ENCODE data around the gene RBM17.
A peak's percentile ranks its signal among the peaks of the same experiment; 100 is the strongest.
"Not testable (repeated sequence)": the region's sequence is repeated elsewhere in the genome, so short reads cannot be mapped to it uniquely, and the experiment has no call there.

RBM17 gene, protein sequence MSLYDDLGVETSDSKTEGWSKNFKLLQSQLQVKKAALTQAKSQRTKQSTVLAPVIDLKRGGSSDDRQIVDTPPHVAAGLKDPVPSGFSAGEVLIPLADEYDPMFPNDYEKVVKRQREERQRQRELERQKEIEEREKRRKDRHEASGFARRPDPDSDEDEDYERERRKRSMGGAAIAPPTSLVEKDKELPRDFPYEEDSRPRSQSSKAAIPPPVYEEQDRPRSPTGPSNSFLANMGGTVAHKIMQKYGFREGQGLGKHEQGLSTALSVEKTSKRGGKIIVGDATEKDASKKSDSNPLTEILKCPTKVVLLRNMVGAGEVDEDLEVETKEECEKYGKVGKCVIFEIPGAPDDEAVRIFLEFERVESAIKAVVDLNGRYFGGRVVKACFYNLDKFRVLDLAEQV

DNA sequence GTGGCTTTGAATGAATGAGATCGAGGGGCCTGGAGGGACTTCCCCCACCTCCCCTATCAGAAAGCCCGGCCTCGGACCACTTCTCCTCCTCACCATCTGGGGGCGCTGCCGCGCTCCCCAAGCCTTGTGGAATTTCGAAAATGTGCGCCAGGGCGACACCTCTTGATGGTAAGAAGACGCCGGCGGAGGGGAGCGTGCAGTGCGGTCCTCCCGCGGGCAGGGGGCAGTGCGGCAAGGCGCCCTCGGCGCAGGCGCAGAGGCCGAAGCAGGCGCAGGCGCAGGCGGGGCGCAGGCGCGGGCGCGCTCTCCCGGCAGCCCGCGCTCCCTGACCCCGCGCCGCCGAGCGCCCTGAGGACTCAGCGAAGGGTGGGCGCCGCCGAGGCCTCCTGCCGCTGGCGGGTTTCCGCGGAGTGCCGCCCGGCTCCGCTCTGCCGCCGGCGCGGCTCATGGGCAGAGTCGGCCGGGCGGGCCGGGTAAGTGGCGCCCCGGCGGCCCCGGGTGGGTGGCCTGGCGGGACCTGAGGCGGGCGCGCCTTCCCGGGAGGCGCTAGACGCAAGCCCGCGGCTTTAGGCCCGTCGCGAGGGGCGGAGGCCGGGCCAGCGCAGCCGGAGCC is at the start of gene RBM17:
Gene RBM17 (plus strand): TSS at position 314 of the 613 bp plus-strand sequence. CDS start 8,032 bp downstream, outside the sequence.
- peak; percentile 91 for DNase-seq (ENCODE audit: low read depth, low spot score)

DNA sequence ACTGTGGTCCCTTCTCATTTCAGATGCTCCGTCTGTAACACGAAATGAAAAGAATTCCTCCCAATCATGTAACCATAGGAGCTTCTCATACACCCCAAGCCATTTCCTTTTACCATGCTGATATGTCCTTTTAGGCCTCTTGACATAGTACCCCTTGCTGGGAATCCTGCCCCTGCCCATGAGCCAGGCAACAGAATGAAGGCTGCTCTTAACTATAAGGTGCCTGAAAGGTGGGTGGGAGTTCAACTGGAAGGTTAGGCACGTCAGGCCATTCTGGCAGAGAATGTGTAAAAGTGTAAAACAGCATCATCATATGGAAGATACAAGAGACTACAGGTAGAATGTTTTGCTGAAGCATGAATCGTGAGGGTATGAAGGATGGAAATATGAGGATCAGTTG is 49.1 kb upstream of the RBM17 start:
- DNase-seq (ENCODE audit: low read depth, low spot score), result no peak

DNA sequence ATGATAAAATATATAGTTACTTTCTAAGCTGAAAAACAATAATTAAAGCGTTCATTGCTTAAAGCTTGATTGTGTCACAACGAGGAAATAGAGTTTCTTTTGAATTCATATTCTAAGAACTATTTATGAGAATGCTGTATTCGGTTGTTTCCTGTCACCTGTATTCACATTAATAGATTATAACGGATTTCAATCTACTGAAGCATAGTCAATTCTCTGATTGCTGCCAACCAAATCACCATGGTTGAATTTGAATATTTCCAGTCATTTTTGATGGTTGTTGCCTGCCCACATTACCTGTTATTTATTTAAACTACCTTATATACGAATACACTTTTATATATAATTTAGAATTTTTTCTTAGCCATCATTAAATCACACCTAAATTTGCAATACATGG is 48.6 kb upstream of the RBM17 start:
- no peak for DNase-seq (ENCODE audit: low read depth, low spot score)

DNA sequence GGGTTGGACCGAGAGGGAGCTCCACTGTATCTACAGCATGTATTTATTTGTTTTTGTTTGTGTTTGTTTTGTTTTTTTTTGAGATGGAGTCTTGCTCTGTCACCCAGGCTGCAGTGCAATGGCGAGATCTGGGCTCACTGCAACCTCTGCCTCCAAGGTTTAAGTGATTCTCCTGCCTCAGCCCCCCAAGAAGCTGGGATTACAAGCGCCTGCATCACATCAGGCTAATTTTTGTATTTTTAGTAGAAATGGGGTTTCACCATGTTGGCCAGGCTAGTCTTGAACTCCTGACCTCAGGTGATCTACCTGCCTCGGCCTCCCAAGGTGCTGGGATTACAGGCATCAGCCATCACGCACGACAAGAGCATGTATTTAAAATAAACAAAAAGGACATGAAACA is 45.5 kb upstream of the RBM17 start:
- not testable (repeated sequence) for DNase-seq (ENCODE audit: low read depth, low spot score)

DNA sequence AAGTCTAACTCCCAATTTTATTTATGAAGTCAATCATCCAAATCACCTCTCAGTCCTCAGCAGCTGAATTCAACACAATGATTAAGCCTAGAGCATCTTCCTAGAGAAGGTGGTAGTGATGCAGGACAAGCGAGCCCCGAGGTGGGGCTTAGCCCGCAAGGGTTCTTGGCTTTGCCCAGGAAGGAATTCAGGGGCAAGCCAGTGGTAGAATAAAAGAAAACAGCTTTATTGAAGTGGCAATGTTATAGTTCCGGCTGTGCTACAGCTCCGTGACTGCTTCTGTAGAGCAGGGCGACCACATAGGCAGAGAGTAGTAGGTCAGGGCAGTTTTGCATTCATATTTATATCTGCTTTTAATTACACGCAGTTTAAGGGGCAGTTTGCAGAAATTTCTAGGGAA is 44.8 kb upstream of the RBM17 start:
- no peak for DNase-seq (ENCODE audit: low read depth, low spot score)

DNA sequence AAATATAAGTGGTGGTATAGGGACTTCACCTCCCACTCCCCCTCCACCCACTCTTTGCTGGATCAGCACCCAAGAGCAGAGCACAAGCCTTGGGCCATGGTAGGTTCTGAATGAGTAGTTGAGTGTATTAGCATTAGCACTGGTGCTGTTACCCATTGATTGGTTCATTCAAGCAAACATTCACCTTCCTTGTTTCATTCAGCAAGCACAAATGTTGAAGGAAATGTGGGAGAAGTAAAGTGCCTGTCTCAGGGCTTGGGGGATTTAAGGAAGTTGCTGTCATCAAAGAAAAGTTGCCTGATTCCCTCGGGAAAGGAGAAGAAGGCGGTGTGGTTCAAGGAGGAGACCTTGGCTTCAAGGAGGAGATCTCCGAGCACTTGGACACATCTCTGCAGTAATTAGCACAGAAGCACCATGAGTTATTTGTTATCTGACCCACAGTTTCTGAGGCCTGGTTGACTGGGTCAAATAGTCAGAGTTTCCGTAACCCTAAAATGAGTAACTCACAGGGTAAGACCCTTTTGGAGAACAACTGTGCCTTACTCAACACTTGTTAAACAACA is 44.0 kb upstream of the RBM17 start:
- no peak for DNase-seq (ENCODE audit: low read depth, low spot score)

DNA sequence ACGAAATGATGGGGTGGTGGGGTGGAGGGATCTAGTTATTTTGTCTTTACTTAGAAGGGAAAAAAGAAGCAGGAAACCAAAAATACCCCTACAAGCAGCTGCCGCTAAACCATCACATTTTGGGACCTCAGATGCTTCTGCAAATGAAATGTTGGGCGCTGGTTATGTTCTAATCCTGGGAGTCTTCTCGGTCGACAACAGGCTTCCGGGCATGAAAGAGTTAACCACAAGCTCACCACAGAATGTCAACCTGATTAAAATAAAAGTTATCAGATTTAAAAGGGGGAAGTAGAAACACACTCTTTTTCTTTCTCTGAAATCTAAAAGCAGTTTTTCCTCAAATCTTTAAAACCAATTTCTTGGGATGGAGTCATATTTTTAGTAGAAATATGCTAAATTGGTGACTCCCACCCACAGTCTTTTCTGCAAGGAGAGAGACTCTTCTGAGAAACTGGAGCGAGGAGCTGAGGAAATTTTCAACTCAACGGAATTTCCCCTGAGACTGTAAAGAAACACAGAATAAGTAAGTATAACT is 43.5 kb upstream of the RBM17 start:
- DNase-seq (ENCODE audit: low read depth, low spot score), result no peak

DNA sequence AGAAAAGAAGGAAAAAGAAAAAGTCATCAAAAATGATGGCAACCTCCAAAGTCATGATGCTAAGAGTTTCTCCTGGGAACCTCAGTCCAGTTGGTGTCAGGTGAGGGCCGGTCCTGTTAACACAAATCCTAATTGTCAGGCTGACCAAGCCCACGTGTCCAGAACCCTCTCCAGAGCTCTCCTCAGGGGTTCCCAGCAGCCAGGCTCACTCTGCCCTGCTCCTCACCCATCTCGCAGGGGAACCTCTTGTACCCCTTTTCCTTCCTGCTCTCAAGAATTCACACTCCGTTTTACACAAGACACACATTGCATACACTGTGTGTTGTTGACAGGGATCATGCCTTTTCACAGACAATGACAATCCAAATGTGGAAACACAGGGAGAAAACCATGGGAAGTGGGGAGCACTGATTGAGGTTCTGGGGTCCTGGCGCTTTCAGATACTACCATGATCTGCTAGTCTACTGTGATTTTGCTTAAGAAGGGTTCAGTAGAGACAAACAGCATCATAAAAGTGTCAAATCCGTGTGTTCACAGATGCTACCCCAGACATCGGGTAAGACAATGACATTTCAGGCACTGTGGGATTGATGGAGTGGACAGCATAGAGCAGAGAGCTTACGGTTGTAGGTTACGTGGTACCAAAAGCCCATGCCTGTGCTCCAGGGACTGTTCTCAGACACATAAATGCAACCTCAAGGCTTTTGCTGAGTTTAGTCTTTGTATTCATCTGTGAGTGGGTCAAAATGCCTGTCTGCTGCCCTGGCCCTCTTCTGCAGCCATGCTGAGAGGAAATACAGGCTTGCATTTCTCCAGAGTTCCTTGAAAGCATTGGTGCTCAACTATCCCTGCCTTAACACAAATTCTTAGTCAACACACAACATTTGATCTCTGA is 42.7 kb upstream of the RBM17 start:
- no peak for DNase-seq (ENCODE audit: low read depth, low spot score)

DNA sequence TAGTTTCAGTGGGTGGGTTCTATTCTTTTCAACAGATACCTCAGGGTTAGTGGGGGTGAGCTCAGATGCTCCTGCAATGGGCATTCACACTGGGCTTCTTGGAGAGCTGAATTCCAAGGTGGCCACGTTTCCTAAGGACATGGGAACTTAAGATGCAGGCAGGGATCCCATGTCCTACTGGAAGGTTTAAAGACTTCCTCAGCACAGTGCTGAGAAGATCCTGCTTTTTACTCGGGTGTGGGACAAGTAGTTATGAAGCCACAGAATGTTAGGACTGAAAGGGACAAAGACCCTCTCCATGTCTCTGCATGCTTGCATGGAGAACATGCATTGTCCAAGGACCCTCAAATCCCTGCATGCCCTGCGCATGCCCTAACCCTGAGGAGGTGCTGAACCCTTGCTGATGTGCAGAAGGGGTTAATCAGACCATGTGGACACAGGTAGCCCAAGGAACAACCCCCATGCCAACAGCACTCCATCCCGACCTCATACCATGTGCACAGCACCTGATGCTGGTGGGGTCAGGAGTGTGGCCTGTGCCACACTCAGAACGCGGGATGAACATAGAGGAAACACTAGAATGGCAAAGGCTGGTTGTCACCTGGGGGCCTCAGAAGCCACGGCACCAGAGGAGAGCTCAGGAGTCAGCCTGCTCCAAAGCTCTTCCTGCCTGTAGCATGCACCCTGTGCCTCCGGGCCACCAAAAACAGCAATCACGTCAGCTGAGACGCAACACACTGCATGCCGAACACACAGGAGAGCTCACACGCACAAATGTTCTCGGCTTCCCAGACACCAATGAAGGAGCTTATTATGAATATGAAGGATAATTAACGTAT is 41.8 kb upstream of the RBM17 start:
- no peak for DNase-seq (ENCODE audit: low read depth, low spot score)

DNA sequence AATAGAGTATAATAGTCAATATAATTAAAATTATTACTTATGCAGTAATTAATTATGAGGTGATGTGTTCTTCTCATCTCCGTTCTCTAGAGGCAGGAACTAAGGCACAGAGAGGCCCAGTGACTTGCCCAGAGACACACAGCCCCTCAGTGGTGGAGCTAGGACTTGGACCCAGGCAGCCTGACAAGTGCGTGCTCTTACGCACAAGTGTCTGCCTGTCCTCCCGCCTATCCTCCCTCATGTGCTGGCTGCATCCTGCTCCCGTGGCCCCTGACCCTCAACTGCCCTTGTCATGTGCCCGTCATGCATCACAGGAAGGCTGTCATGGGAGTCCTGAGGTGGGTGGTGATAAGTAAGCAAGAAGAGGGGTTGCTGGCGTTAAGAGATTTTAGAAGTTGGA is 41.0 kb upstream of the RBM17 start:
- DNase-seq (ENCODE audit: low read depth, low spot score), result no peak

DNA sequence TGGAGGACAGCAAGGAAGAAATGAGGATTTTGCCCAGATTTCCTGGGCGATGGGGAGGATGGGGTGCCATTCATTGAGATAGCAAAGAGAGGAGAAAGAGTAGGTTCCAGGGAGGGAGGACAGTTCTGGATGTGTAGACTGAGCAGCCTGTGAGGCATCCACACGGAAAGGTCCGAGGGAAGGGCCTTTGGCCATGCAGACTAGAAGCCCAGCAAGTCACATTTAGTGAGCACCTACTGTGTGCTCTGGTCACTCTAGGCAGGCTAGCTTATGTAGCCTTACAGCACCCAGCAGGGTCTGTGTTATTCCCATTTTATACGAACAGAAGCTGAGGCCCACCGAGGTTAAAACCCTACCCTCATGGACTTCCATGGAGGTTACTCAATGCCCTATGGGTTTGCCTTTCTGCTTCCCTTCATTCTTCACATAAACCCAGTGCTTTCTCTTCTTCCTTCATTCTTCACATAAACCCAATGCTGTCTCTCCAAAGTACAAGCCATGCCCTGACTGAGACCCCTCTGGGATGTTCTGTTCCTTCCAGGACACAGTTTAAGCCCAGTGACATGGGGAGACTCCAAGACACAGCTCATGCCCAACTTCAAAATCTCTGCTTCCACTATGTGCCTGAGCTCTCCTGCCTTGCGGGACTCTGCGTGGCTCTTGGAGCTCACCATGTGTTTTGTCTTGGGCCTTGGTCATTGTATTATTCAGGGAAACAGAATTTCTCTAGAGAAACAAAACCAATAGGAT is 40.4 kb upstream of the RBM17 start:
- DNase-seq (ENCODE audit: low read depth, low spot score), result no peak

DNA sequence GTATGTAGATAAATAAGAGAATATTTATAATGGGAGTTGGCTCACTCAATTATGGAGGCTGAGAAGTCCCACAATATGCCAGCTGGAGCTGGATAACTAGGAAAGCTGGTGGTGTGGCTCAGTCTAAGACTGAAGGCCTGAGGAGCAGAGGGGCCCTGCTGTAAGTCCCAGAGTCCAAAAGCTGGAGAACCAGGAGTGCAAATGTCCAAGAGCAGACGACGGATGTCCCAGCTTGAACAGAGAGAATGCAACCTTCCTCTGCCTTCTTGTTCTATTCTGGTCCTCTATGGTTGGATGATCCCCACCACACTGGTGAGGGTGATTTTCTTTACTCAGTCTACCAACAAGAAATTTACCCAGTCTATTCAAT is 39.8 kb upstream of the RBM17 start:
- no peak for DNase-seq (ENCODE audit: low read depth, low spot score)

DNA sequence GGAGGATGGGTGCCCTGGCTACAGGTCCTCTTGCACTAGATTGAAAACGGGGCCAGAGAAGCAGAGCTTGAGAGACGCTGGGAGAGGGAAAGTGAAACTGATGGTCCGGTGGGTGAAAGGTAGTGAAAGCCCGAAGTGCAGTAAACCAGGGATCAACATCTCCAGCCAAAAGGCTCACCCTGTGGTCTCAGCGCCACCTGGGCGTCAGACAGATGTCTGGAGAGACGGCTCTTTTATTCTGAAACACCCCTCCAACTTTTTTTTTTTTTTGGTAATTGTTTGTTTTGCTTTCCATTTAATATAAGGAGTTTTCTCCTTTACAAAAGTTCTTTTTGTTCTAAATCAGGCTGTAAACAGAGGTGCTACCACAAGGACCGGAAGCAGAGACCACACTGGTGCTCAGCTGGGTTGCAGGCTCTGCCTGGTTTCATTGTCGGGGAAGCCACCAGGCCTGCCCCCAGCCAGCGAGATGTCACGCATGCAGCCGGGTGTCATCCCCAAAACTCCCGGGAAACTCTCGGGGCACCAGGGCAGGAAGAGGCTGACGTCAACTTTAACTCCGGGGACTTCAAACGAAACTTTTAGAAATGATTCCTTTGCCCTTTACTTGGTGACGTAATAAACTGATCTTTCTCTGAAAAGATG is 37.9 kb upstream of the RBM17 start:
- DNase-seq (ENCODE audit: low read depth, low spot score), result no peak

DNA sequence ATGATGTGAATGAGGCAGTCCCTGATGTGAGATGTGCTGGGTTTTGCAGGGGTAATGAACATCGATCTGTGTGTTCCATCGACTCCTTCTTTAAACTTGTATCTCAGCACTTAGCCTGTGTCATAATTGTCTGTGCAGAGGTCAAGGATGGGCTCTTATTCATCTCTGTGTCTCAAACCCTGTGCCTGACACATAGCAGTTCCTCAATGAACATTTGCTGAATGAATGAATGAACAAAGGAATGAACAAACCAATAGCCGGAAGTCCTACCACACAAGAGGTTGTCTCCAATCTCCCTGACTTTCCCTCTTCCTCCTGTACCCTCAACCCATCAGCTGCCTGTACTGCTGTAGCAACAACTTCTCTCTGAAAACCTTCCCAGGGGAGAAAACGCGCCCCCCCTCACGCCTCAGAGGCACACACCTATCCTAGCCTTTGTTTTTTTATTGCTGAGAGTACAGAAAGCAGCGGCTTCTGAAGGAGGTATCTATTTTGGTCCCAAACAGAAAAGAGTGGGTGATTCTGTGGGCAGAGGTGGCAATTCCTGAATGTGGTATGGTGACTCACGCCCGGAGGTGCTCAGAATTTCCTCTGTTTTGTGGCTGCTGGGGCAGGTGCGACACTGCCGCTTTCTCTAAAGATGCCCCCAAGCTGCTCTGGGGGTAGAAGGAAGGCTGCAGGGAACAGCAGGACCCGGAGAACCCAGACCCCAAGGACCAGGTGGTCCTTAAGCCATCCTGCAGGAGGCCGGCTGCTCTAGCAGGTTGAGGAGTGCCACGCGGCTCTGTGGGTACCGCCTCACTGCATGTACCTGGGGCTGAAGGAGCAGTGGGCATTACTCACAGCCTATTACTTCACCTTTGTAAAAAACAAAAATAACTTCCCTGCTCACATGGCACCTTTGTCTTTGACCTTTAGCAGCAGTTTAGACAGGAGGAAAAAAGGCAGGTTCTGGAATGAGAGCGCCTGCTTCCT is 36.3 kb upstream of the RBM17 start:
- no peak for DNase-seq (ENCODE audit: low read depth, low spot score)

DNA sequence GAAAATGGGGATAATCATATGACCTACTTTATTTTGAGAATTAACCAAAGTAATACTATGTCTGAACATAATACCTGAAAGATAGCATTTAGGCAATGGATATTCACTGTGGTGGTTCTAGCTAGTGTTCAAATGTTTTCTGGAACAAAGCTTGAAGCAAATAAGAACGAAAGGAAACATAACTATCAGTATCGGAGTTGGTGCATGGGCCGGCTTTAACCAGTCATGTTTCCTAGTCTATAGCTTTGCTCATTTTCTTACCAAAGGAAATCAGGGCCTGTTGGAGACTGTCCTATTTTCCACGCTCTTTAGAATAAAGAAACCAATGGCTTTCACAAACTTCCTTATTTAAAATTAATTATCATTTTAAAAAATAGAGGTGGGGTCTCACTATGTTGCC is 35.5 kb upstream of the RBM17 start:
- no peak for DNase-seq (ENCODE audit: low read depth, low spot score)

DNA sequence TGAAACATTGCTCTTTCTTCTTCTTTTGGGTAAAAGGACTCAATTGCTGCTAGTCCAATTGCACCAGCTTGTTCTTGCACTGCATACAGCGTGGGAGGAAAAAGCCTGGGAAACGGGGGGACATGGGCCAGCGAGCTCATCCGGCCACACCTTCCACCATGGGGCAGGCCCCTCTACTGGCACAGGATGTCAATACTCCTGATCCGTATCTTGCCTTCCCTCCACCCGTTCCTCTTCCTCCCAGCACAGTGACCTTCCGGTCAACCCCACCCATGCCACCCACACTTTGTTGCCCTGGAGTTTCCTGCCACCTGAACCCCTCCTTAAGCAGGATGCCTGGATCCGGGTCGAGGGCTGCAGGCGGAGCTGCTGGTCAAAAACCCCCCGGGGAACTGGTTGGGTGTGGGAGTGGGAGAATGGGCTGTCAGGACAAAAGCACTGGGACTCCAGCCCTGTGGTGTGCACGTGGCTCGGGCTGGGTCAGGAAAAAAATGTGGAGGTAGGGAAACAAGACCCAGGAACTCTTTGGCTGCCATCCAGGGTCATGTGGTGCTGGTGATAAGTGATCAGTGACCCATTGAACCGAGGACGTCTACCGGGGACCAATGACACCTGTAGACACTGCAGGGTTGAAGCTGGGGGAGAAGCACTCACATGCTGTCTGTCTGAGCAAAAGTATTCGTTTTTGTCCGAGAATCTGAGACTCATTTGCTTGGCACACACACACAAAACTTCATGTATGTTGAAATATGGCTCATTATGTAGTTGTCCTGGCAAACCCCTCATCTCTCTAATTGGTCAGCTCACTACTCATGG is 34.8 kb upstream of the RBM17 start:
- no peak for DNase-seq (ENCODE audit: low read depth, low spot score)

DNA sequence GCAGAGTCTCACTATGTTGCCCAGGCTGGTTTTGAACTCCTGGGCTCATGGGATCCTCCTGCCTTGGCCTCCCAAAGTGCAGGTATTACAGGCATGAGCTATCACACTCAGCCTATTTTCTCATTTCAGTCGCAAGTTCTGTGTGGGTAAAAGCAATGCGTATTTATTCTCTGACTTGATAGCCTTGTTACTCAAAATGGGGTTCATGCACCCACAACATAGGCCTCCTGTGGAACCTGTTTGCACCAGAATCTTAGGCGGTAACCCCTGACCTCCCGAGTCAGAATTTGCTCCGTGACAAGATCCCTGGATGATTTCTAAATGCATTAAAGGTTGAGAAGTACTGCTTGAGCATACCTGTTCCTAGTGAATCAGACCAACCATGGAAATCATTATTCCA is 34.0 kb upstream of the RBM17 start:
- no peak for DNase-seq (ENCODE audit: low read depth, low spot score)

DNA sequence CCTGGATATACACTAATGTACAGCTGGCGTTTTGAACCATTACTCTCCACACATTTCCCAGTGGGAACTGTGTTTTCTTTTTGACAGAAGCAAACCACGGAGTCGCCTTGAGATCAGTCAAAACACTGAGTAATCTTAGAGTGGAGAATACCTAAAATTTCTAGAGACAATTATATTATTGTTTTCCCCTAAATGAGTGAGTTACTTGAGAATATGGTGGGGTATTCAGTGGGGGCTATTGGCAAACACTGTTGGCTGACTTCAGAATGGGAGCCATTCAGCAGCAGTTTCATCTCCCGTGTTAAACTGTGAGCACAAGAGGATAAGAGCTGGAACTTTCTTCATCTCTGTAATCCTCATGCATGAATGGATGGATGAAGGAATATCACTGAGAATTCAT is 32.9 kb upstream of the RBM17 start:
- DNase-seq (ENCODE audit: low read depth, low spot score), result no peak

Data from brain pericyte (primary cell).